AG10803 (cell line): ENCODE data around the gene PDE2A.

Experiments used
- DNase-seq: peaks from one replicate; pipeline ENCODE4 v3.0.0; 2010; ENCODE audit warnings: low read depth
- H3K4me3 ChIP-seq: 2 replicates; pipeline ENCODE4 v1.5.1; 2011; ENCODE audit warnings: mild to moderate bottlenecking, low read length, control low read depth
- CTCF ChIP-seq: conservative IDR thresholded peaks from 2 replicates; pipeline ENCODE4 v1.5.1; 2011; ENCODE audit warnings: mild to moderate bottlenecking, low read length, control low read depth, inconsistent platforms

Gene PDE2A

GRCh38 chr11:72712168-72712751 lies 38.0 kb upstream of the PDE2A start:
- no peak for TF ChIP-seq CTCF
- no peak for DNase-seq

GRCh38 chr11:72711141-72711540 lies 36.9 kb upstream of the PDE2A start:
- TF ChIP-seq CTCF: no peak
- no peak for DNase-seq
- H3K4me3 ChIP-seq: no peak overlapping the region

More at GRCh38 chr11:72712168-72712751, 38.0 kb upstream of the PDE2A start:
- no peak overlapping the region for H3K4me3 ChIP-seq

GRCh38 chr11:72710278-72710677 lies 36.1 kb upstream of the PDE2A start:
- no peak for DNase-seq
- TF ChIP-seq CTCF: no peak
- H3K4me3 ChIP-seq: no peak overlapping the region

GRCh38 chr11:72709478-72710238 lies 35.4 kb upstream of the PDE2A start:
- DNase-seq: no peak
- TF ChIP-seq CTCF: no peak
- H3K4me3 ChIP-seq: no peak overlapping the region

GRCh38 chr11:72707032-72707431 lies 32.8 kb upstream of the PDE2A start:
- TF ChIP-seq CTCF: no peak
- no peak for DNase-seq
- H3K4me3 ChIP-seq: no peak overlapping the region

- H3K4me3 ChIP-seq: no peak overlapping the region
- DNase-seq: no peak
- TF ChIP-seq CTCF: no peak
Measured at GRCh38 chr11:72706579-72706978, 32.4 kb upstream of the PDE2A start.
